HUES64 (cell line): ENCODE data around the gene LPIN1.

Experiments
- H3K27ac ChIP-seq: 2 replicates; pipeline ENCODE4 v1.7.0; 2013; ENCODE audit warnings: low read depth, low read length, inconsistent platforms
- H3K27me3 ChIP-seq: 2 replicates; pipeline ENCODE4 v1.6.1; 2013; ENCODE audit warnings: mild to moderate bottlenecking, low read length; ENCODE audit not compliant: insufficient read depth
- H3K36me3 ChIP-seq: 2 replicates; pipeline ENCODE4 v1.6.1; 2013; ENCODE audit warnings: mild to moderate bottlenecking, low read length; ENCODE audit not compliant: insufficient read depth
- H3K4me1 ChIP-seq: 2 replicates; pipeline ENCODE4 v1.6.1; 2013; ENCODE audit warnings: mild to moderate bottlenecking, low read length, moderate library complexity; ENCODE audit not compliant: insufficient read depth
- H3K4me3 ChIP-seq: 2 replicates; pipeline ENCODE4 v1.5.1; 2013; ENCODE audit warnings: mild to moderate bottlenecking, low read length, moderate library complexity
- H3K9ac ChIP-seq: 2 replicates; pipeline ENCODE4 v1.6.1; 2013; ENCODE audit warnings: mild to moderate bottlenecking, low read depth, low read length
- H3K9me3 ChIP-seq: 2 replicates; pipeline ENCODE4 v1.6.1; 2013; ENCODE audit warnings: low read depth, low read length; ENCODE audit not compliant: insufficient read depth
- WGBS: fragments of 150-250, 120-280 bp; methylation state at CpG from one replicate; pipeline ENCODE4 v1.1.7; 2013; ENCODE audit warnings: missing lambda C conversion rate; 5-methylcytosine and 5-hydroxymethylcytosine counted together

The LPIN1 gene

DNA sequence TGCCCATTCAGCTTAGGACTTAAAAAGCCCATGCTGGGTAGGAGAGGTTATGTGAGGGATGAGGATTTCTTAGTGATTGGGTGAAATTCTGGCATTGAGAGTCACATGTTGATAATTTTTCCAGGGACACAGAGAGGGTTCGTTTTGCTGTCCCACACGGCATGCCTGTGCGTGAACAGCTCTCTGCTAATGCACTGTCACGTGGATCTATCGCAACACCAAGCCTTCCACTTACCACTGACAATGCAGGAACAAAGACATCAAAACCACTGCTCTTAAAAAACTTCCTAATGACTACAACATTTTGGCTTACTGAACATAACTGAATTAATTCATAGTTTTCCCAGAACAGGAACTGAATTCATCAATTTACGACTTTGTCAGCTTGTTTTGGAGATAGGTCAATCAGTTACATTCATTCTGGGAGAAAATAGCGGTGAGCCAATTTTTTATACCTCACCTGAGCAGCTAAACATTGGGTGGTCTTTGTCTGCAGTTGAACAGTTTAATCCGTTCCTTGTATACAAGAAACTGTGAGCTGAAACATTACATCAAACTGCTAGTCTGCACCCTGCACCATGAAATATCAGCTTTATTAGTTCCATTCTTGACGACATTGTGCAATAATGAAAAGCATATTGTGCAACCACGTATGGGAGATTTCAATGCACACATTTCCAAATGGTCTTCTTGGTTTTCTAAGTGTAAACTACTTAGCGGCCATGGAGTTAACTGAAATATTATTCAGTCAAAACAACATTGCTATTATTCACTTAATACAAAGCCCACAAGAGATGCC, 127.1 kb downstream of the LPIN1 start:
- Histone ChIP-seq H3K4me3 (no peak overlapping the region), H3K9ac (no peak overlapping the region), H3K4me1 (no peaks in the 10 kb centered on the region; the same call in 1 of the 2 replicates), H3K27ac (no peak overlapping the region), H3K27me3 (no peaks in the 10 kb centered on the region), H3K36me3 (no peaks in the 10 kb centered on the region), H3K9me3 (no peaks in the 10 kb centered on the region)
- 91% methylated on average over 11 of the region's 11 CpGs for WGBS

DNA sequence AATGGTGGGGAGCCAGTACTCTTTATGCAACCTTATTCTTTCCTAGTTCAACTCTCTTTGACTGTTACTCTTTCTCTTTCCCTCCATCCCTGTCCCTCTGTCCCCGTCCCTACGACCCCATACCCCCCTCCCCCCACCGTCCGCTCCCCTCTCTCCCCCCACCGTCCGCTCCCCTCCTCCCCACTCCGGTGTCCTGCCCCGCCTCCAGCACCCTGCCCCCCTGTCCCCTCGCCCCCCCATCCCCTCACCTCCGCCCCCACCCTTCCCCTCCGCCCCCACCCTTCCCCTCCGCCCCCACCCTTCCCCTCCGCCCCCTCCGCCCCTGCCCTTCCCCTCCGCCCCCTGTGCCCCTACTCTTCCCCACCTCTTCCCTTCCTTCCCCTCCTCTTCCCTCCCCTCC, 128.4 kb downstream of the LPIN1 start:
- Histone ChIP-seq H3K9me3 (no peaks in the 10 kb centered on the region), H3K9ac (no peak overlapping the region), H3K4me1 (no peaks in the 10 kb centered on the region), H3K4me3 (no peak overlapping the region), H3K36me3 (no peaks in the 10 kb centered on the region), H3K27ac (no peak overlapping the region), H3K27me3 (no peaks in the 10 kb centered on the region)
- 84% methylated on average over 3 of the region's 15 CpGs for WGBS

DNA sequence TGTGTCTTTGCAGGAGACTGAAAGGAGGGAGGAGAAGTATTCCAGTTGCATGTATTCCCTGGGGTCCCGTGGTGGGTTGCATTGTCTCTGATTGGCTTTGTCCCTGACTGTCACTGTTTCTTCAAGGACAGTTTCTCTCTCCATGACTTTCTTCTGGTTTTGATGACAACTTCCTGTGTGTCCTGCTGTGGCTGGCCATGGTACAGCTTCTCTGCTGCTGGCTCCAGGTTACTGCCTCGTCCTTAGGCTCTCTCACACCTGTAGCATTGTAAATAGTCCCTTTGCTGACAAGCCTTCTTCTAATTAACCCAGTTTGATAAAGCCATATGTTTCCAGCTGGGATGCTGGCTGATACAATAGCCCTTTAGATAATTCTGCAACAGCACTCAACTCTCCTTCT, 129.0 kb downstream of the LPIN1 start:
- no peaks in the 10 kb centered on the region for H3K36me3 ChIP-seq

DNA sequence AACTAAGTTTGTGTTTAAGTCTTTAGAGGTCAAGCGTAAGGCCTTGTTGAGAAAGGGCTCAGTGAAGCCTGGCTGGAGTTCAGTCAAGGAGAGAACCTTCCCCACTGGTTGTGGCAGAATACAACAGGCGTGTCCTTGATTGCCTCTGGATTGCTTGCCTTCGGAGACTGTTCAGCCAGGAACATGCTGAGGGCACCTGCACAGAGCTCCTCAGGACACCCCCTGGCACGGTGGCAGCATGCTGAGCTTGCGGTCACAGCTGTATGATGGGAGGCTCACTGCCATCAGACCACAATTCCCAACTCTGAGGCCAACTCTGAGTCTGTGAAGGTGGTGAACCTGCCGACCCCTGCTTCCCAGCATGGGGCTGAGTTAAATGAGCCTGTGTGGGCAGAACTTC, 130.0 kb downstream of the LPIN1 start:
- Histone ChIP-seq H3K9me3 (no peaks in the 10 kb centered on the region), H3K9ac (no peak overlapping the region), H3K27me3 (no peaks in the 10 kb centered on the region), H3K27ac (no peak overlapping the region), H3K4me1 (no peaks in the 10 kb centered on the region), H3K4me3 (no peak overlapping the region), H3K36me3 (no peaks in the 10 kb centered on the region)
- WGBS: 97% methylated on average over 5 of the region's 6 CpGs

More for the DNA sequence above, 129.0 kb downstream of the LPIN1 start:
- H3K27me3 ChIP-seq: no peaks in the 10 kb centered on the region
- no peak overlapping the region for H3K9ac ChIP-seq
- H3K4me3 ChIP-seq: no peak overlapping the region
- no peaks in the 10 kb centered on the region for H3K4me1 ChIP-seq
- H3K9me3 ChIP-seq: no peaks in the 10 kb centered on the region
- 82% methylated on average over 2 of the region's 2 CpGs for WGBS
- no peak overlapping the region for H3K27ac ChIP-seq

DNA sequence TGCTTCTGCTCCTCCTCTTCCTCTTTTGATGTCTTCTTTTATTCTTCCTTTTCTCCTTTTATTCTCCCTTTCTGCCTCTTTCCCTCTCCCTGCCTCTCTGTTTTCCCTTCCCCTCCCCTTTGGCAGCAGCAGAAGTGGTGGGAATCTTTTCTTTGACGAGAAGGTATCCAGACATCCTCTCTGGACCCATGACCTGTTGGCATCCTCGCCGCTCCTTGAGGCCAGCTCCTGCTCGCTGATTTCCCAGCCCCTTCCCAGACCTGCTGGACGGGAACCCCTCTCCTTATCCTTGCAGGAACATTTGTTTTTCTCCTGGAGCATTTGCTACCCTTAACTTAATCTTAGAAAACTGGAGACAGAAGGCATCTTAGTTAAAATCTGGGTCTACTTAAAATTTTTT, 130.5 kb downstream of the LPIN1 start:
- no peaks in the 10 kb centered on the region for H3K4me1 ChIP-seq
- H3K36me3 ChIP-seq: no peaks in the 10 kb centered on the region
- 95% methylated on average over 5 of the region's 5 CpGs for WGBS
- H3K27ac ChIP-seq: no peak overlapping the region
- no peaks in the 10 kb centered on the region for H3K9me3 ChIP-seq
- no peak overlapping the region for H3K9ac ChIP-seq
- no peak overlapping the region for H3K4me3 ChIP-seq
- no peaks in the 10 kb centered on the region for H3K27me3 ChIP-seq
